ENCODE data around the gene PGPEP1.

Gene PGPEP1

DNA sequence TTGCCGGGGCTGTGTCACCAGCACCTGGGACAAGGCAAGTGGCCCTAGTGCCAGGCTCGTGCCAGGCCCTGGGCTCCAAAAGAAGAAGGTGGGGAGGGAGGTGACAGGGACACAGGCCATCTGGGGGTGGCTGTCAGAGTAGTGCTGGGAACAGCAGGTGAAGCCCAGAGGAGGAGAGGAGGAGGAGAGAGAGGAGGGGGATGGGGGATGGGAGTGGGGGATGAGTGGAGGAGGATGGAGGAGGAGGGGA, 36.3 kb upstream of the PGPEP1 start:
- no peak overlapping the region for H3K27ac ChIP-seq
- TF ChIP-seq, protein P1, sequence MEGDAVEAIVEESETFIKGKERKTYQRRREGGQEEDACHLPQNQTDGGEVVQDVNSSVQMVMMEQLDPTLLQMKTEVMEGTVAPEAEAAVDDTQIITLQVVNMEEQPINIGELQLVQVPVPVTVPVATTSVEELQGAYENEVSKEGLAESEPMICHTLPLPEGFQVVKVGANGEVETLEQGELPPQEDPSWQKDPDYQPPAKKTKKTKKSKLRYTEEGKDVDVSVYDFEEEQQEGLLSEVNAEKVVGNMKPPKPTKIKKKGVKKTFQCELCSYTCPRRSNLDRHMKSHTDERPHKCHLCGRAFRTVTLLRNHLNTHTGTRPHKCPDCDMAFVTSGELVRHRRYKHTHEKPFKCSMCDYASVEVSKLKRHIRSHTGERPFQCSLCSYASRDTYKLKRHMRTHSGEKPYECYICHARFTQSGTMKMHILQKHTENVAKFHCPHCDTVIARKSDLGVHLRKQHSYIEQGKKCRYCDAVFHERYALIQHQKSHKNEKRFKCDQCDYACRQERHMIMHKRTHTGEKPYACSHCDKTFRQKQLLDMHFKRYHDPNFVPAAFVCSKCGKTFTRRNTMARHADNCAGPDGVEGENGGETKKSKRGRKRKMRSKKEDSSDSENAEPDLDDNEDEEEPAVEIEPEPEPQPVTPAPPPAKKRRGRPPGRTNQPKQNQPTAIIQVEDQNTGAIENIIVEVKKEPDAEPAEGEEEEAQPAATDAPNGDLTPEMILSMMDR (conservative IDR thresholded peaks at IDR 0.05), result no peak

DNA sequence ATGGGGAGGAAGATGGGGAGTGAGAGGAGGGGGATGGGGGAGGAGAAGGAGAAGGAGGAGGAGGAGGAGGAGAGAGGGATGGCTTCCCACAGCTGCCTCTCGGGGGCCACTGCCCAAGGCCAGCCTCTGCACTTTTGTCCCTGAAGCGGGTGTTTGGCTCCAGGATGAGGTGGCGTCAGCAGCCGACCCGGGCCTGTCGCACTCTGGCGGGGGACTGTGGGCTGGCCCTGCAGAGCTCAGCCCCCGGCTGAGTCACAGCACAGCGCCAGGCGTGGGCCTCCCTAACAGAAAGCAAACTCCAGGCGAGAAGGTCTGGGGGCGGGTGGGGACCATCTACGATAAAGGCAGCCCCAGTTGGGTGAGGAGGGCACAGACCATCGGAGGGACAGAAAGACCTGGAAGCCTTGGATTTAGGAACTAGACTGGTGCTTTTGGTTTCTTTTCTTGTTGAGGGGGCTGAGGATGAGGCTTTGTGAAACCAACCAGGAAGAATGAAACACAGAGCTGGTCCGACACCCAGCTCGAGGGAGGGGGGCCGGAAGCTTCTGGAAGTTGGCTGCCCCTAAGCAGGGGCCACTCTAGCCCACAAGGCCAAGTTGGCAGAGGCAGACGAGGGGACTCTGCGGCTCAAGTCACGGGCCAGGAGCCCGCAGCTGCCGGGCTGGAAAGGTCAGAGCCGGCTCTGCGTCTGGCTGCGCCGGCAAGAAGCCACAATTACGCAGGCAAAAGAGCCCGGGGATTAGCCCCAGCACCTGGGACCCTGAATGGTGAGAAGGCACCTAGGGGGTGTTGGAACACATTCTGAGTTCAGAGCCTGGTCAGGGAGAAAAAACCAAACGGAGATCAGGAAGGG, 35.7 kb upstream of the PGPEP1 start:
- H3K27ac ChIP-seq, result no peak overlapping the region
- TF ChIP-seq, protein P1 (conservative IDR thresholded peaks at IDR 0.05), result no peak

DNA sequence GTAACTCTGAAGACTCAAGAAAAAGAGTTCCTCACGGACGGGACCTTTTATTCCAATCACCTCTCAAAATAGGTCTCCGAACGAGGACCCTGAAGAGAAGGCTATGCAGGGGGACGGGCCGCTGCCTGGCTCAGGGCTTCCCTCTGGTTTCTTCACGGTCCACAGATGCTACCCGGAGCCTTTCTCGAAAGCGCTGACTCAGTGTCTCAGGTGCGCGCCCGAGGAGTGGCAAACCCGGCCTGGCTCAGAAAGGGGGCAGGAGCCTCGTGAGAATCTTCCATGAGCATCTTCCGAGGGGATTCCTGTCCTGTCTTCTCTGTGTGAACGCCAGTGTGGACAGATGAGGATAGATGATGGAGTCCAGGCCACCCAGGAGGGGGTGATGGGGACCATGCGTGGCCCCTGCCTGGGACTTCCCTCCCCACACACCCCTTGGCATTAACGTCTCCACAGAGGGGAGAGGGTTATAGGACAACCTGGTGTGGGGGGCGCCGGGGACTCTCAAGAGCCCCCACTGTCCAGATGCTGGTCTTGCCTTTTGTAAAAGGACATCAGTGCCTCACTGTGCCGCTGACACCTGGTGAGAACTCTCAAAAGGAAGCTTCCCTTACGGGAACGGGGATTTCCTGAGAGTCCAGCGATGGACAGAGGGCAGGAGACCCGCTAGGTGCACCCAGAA, 34.0 kb upstream of the PGPEP1 start:
- TF ChIP-seq, protein P1 (conservative IDR thresholded peaks at IDR 0.05), result no peak
- H3K27ac ChIP-seq, result no peak overlapping the region

DNA sequence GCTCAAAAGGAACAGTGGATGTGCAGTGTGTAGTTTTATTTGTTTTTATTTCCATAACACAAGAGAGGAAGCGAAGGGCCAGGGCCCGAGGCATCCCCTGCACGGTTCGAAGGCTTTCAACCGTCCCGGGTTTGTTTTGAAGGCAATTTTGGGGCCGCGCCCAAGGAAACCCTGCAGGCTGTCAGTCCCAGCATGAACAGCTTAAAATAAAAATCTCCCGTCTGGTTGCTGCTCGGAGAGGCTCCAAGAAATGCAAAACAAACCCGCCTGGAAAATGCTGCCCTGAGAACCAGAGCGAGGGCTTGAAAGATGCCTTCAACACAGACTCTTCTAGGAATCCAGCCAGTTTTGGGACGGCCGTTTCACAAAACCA, 33.5 kb upstream of the PGPEP1 start:
- TF ChIP-seq, protein P1 (conservative IDR thresholded peaks at IDR 0.05), result no peak

DNA sequence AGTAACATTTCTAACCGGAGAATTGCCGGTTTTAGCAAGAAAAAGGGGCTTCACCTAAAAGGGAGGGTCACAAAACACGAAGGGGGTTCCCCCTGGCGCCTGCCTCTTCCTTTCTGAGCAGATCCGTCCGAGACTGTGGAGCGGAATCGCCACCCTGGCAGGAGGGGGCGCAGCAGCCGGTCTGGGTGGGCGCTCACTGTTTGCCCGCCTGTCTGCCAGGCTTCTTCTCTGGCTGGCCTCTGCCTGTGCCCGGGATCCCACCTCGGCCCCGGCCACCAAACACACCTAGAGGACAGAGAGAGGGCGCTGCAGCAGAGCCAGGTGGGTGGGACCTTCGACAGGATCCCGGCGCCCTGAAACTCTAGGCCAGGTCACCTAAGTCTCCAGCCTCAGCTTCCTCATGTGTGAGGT, 33.1 kb upstream of the PGPEP1 start:
- TF ChIP-seq, protein P1 (conservative IDR thresholded peaks at IDR 0.05), result no peak
- no peak overlapping the region for H3K27ac ChIP-seq

More for the DNA sequence above, 33.5 kb upstream of the PGPEP1 start:
- no peak overlapping the region for H3K27ac ChIP-seq

DNA sequence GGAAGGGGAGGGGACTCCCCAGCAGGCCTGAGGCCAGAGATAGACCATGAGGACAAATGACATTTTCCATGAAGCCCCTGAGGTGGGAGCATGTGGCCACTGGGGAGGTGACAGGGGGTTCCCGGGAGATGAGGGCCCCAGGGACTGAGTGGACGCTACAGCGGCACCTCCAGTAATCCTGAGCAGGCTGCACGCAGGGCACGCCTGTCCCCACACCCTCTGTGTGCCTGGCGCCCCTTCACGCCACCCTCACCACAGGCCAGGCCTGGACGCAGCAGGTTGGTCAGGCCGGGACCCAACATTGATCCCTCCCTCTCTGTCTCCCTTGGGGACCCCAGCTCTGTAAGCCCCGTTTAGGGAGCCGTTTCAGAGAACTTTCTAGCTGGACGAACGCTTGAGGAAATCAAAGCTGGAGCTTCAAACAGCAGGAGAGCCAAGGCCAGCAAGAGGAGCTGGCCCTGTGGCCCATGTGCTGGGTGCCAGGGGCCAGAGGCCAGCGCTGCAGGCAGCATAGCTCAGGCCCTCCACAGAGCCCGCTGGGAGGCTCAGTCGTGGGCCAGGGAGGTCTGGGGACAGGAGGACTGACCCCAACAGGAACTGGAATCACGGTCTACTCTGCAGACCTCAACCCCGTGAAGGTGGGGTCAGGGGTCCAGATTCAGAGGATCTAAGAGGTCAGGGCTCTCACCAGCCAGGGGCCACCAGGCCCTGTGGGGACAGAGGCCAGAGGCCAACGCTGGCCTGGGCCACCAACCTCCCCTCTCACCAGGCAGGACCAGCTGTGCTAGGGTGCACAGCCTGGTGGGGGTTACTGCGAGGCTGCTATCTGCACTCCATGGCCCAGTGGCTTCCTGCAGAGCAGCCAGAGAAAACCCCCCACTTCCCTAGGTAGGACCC, 32.1 kb upstream of the PGPEP1 start:
- TF ChIP-seq, protein P1 (conservative IDR thresholded peaks at IDR 0.05), result no peak
- H3K27ac ChIP-seq, result no peak overlapping the region

DNA sequence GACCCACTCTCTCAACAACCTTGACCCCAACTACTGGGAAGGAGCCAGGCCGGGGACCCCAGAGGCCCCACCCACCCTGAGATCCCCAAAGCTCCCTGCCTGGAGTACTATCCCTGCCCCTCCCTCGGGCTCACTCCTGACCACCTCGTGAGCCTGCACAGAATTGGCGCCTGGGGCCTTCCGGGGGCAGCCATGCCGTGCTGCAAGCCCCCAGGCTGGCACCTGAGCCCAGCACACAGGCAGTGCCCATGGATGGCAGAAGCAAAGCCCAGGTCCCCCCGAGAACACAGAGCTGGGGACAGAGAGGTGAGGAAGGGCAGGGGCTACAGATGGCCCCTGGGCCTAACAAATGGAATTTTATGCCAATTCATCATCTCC, 31.5 kb upstream of the PGPEP1 start:
- H3K27ac ChIP-seq, result no peak overlapping the region
- TF ChIP-seq, protein P1 (conservative IDR thresholded peaks at IDR 0.05), result no peak

All from VCaP (cell line).